HG03460 (cell line): ENCODE results near the gene ARHGAP18.
"Not testable (repeated sequence)": the region's sequence is repeated elsewhere in the genome, so short reads cannot be mapped to it uniquely, and the experiment has no call there.

Experiments used
- ATAC-seq: cut with Tn5 transposase; IDR thresholded peaks from one replicate; pipeline ENCODE4 v1.9.1; 2021; ENCODE audit not compliant: unreplicated experiment

ARHGAP18 gene

DNA sequence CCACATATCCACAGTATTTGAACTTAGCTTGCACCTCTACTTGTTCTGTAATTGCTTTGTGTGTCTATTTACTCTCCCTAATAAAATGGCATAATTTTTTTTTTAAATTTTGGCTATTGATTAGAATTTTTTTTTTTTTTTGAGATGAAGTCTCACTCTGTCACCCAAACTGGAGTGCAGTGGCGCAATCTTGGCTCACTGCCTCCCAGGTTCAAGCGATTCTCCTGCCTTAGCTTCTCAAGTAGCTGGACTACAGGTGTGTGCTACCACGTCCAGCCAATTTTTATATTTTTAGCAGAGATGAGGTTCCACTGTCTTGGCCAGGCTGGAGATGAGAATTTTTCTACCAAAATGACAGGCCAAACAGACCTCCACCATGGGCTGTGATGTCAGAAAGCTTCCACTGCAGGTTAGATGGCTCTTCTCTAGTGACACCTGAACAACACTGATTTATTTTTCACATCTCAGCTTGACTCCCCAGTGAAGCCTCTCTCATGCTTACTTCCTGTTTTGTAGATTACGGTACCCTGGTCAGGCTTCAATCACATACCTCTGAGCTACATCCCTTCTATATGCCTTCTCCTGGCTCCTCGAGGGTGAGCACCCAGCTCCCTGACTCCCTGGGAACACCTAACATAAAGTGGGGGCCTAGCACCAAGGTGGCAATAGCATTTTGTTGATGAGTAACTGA lies 112.8 kb downstream of the ARHGAP18 start:
- ATAC-seq = peak; percentile 56

DNA sequence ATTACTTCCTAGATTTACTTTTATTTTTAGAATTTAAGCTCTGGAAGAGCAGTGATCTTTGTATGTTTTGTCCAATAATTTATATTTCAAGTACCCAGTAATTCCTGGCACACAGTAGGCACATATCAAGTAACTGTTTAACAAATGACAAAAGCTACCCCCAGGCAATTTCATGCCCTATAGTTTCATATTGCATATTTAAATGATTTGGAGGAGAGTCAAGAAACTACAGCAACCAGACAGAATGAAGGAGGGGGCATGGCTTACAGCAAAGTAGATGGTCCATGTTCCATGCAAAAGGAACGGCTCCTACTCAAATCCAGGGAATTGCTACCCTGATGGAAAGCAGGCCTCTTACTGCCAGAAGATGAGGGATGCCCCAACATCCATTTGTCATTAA lies 113.5 kb downstream of the ARHGAP18 start:
- ATAC-seq = no peak

DNA sequence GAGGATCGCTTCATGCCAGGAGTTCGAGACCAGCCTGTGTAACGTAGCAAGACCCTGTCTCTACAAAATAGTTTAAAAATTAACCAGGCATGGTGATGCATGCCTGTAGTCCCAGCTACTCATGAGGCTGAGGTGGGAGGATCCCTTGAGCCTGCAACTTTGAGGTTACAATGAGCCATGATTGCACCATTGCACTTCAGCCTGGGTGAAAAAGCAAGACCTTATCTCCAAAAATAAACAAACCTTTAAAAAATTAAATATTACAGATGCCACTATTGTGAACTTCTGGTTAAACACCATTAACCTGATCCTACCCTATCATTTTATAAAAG lies 116.8 kb downstream of the ARHGAP18 start:
- no peak for ATAC-seq

DNA sequence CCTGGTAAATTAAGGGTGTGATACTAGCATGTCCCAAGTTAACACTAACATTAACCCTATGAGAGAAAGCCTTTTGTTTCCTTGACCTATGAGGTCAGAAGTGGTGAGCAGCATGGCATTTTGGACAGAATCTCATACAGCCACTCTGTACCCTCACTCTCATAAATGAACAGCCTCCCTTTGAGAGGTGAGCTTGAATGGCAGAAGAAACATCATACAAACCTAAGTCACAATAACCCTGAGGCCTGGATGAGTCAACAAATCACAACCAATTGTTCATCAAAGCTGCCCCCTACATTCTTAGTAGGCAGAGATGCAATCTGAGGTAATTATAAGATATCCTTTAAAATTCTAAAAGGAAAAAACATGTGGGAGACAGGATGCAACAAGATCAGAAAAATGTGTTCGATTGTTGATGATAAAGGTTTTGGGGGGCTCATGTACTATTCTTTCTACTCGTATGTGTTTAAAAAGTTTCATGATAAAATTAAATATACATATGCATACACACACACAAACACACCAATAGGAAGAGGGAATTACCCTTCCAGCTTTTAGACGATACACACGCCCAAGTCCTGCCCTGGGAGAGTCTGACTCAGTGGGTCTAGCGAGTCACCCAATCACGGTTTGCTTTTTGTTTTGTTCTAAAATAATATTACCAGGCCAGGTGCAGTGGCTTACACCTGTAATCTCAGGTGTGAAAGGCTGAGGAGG lies 117.3 kb downstream of the ARHGAP18 start:
- ATAC-seq = no peak

DNA sequence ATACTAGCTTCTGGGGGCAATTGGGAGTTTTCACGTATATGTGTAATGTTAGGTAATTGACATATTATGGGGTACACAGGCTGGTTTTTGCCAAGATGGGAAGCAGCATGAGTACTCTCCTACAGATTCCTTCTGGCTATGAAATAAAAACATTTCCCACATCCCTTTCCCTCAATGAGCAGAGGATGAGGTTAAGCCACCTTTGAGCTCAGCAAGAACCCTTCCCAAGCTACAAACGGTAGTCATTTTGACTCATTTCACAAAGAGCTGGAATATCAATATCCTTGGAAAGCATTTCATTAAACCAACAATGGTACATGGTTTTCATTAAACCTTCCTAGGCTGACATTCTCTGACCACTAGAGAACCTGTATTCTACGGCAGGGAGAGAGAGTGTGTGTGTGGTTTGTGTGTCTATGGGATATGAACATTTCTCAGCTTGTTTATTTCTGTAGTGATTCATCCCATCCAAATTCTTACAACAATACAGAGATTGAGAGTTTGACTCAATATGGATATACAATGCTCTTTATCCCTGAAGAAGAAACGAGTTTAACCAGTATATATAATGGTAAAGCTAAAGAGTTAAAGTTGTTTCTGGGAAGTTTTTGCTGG lies 119.5 kb downstream of the ARHGAP18 start:
- ATAC-seq = no peak

DNA sequence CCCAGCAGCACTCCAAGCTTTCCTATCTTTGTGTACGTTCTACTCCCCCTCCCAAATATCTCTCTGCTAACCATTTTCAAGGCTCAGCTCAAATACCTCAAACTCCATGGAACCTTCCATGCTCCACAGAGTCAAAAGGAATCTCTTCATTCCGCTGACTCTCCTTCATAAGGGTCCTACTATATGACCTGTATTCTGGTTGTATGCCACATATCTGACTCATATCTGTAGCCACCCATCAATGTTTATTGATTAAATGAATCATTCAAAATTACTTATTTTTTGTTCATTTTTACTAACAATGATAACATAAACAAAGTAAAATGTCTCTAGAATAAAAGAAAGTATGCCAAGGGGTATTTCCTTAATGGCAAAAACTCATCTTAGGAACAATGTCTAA lies 123.2 kb downstream of the ARHGAP18 start:
- ATAC-seq = no peak

DNA sequence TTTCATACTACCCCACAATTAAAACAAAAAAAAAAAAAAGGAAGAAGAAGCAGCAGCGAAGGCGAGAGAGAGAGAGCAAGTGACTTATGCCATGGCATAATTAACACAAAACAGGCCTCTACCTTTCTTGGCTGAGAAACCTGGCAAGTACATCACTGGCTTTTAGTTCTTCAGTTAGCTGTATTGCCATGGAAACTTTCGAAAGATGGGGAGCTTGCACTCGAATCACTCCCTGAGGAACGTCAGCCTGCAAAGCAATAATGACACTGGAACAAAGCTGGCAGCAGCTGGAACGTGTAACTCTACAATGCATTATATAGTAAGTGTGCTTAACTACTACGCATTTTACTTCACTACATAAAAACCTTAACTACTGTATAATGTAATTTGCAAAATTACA lies 126.1 kb downstream of the ARHGAP18 start:
- no peak for ATAC-seq

DNA sequence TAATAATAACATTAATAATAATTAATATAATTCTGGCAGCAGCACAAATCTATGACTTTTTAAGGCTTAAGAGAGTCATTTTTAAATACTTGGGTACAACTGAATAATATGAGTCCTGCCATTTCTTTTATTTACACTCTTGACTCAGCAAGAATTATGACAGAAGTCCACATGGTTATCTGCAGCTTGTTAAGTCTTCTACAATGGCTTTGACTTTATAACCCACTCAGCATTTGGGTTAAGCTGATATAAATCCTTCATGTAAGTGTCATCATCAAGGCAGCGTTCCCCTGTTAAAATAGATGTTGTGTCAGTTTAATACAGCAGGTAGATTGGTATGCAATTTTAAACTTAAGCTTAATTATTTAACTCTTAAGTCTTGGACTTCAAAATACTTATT lies 131.7 kb downstream of the ARHGAP18 start:
- ATAC-seq = no peak

DNA sequence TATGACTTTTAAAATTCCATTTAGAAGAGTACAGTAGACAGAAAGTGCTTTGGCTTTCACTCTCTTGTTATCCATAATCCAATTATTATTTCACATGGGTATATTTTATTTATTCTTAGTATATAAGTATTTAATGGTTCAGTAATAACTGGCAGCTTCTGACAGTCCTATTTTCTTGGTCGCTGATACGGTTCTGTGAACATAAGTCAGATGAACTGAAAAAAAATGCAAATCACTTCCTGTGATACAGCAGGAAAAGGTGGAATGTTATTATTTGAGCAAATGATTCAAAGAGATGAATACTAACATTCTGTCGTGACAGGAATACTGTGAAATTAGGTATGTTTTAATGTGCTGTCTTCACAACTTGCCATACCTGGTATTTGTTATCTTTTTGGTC lies 132.3 kb downstream of the ARHGAP18 start:
- no peak for ATAC-seq

DNA sequence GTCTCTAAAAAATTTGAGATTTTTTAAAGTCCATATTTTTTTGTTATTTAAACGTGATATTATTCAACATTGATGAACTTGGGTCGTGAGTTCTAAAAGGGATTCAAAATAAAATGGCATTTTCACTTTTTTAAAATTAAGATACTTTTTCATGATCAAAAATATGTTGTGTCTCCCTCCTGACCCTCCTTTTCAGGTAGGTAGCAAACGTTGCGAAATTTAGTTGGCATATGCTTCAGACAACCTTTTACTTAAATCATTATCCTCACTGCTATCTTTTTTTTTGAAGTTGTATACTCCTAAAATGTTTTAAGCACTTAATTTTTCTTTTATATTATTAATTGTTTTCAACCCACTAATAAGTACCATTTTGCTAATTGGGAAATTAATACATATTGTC lies 133.5 kb downstream of the ARHGAP18 start:
- ATAC-seq = no peak

DNA sequence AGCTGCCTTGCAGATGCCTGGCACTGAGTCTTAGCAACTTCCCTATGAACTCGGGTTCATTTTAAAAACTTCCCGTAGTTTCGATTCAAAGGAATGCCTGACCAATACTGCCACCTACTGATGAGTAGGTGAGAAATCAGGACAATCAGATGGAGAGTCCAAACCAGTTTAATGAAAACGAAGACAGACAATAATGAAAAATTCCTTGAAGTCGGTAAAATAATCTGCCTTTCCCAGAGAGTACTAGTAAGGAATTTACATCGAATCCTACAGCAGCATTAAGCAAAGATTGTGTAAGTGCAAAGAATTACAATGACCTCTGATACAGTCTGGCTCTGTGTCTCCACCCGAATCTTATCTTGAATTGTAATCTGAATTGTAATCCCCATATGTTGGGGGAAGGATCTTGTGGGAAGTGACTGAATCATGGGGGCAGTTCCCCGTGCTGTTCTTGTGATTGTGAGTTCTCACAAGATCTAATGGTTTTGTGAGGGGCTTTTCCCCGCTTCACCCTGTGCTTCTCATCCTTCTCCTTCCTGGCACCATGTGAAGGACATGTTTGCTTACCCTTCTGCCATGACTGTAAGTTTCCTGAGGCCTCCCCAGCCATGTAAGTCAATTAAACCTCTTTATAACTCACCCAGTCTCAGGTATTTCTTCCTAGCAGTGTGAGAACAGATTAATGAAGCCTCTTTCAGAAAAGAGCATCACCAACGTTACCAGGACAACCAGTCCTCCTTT lies 134.4 kb downstream of the ARHGAP18 start:
- ATAC-seq = no peak

DNA sequence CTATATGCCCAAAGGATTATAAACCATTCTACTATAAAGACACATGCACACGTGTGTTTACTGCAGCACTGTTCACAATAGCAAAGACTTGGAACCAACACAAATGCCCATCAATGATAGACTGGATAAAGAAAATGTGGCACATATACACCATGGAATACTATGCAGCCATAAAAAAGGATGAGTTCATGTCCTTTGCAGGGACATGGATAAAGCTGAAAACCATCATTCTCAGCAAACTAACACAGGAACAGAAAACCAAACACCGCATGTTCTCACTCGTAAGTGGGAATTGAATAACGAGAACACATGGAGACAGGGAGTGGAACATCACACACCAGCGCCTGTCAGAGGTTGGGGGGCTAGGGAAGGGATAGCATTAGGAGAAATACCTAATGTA lies 135.4 kb downstream of the ARHGAP18 start:
- not testable (repeated sequence) for ATAC-seq

DNA sequence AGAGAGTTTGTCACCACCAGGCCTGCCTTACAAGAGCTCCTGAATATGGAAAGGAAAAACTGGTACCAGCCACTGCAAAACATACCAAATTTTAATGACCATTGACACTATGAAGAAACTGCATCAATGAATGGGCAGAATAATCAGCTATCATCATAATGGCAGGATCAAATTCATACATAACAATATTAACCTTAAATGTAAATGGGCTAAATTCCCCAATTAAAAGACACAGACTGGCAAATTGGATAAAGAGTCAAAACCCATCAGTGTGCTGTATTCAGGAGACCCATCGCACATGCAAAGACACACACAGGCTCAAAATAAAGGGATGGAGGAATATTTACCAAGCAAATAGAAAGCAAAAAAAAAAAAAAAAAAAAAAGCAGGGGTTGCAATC lies 139.0 kb downstream of the ARHGAP18 start:
- ATAC-seq = not testable (repeated sequence)

DNA sequence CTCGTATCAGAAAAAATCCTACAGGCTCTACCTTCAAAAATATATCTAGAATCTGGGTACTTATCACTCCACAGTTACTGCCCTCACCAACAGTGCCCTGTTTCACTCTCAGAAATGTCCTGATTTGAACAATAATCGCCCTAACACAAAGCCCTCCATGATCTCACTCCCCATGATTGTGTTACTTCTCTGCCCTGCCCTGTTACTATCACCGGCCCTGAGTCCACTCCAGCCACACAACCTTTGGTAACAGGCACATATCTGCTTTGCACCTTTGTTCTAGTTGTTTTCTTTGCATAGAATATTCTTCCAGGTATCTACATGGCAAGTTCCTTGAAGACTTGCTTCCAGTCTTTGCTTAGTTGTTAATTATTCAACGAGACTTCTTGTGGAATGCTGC lies 142.0 kb downstream of the ARHGAP18 start:
- no peak for ATAC-seq

DNA sequence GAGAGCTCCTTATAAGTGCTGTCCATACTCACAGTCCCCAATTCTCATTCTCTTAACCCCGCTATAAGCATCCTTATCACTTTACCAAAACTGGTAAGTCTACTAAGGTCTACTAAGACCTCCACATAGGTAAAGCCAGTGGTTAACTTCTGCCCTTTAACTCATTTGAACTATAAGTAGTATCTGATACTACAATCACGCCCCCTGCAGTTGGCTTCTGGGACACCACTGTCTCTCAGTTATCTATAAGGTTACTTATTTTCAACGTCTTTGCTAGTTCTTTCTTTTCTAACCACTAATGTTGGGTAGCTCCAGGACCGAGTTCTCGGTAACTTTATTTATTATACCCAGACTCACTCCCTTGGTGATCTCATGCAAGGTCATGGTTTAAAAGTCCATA lies 142.6 kb downstream of the ARHGAP18 start:
- no peak for ATAC-seq

DNA sequence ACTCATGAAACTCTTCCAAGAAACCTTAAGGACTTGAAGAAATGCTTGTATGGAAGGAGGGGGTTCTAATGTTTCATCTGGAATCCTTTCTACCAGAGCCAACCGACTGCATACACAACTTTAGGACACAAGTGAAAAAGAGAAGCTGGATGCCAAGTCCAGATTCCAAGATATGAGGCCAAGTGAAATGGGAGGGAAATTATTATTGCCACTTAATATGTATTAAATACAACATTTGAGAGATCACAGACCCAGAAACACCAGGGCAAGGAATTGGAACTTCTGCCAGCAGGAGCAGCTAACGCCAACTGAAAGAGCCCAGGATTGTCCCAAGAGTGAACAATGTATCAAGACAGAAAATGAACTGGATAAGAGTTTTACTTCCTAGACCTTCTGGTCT lies 144.2 kb downstream of the ARHGAP18 start:
- ATAC-seq = no peak

DNA sequence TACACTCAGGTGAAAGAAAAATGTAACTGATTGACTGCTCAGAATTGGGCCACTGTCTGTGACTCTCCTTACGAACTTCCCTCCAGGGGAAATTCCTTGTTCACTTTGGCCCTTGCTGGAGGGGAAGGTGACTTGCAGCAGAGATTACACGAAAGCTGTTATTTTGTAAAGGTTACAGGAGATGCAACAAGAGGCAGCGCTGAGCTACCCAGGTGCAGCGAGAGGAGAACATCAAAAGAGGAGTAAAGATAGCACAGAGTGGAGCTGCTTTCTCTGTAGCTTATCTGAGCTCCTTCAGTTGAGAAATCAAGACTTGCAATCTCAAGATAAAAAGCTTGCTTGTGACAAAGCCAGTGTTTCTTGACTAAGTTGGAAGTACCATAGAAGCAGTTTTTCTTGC lies 144.6 kb downstream of the ARHGAP18 start:
- no peak for ATAC-seq

DNA sequence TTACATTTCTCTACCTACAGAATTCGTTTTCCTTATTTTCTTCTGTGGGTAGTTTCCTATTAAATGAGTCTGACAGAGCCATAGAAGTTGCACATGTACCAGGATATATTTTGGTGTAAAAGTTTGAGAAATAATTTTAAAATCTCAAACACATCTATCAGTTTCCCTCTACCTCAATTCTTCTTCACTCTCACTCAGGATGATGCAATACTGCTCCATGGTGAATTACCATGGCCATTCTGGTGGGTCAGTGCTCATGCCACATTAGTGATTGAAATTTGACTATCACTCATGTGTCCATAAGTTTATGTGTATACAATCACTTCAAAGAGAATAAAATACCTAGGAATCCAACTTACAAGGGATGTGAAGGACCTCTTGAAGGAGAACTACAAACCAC lies 151.7 kb downstream of the ARHGAP18 start:
- no peak for ATAC-seq

DNA sequence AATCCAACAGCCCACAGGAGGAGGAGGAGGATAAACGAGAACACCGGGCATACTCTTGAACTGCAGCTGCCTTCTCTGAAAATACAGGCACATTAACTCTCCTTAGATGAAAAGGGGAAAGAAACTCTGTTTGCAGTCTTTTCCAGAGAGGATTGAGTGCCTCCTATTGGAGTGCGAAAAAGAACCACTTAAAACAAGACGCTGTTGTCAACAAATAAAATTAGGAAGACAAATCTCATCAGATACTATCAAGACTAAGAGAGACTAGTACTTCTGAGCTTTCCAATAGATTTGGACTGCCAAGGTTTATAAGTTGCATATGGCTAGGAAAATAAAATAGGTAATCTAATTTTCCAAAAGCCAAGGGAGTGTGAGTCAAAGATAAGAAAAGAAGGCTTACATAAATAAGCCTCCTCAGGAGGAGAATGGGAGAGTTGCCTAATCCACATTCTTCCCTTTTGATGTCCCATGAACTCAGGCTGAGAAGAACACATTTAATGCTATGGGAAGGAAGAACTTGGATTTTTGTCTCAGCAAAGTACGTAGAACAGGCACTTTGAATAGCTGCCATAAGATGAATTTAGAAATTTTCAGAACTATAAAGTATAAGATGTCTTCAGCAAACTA lies 154.7 kb downstream of the ARHGAP18 start:
- ATAC-seq = no peak

DNA sequence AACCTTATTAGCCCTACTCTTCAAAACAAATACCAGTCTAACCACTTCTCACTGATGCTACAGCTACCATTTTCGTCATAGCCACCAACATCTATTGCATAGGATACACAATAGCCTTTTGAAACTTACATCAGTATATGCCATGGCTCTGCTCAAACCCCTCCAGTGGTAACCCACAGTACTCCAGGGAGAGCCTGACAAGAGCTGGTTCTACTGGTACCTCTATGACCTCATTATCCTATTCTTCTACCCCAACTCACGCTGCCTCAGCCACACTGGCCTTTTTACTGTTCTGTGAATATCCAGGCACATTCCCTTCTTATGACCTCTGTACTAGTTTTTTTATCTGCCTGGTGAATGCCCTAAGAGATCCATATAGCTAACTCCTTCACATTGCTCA lies 157.6 kb downstream of the ARHGAP18 start:
- ATAC-seq = no peak

DNA sequence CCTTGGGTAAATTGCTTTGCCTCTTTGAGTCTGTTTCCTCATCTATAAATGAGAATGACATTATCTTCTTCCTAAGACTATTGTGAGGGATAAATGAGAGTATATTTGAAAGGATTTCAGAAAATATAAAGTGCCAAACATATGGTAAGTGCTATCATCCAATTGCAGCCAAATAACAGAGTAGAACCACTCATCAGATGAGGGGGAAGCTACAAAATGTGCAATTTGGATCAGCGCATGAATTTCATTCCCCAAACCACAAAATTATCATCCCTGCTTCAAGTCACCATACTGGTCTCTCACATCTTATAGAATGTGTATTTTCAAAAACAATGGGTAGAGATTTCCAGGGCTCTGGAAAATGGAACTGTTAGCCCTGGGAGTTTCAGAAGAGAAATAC lies 158.5 kb downstream of the ARHGAP18 start:
- no peak for ATAC-seq
